GM23338 (cell line): ENCODE data around the gene RGS8. TPM values are rescaled to one million over a fixed set of nuclear protein-coding genes. Genes with fewer than 3 reads are reported as not detected.

Experiments used
- ATAC-seq: fragments of 200-7000 bp; cut with Tn5 transposase; 3 replicates; pipeline ENCODE4 v1.9.1; 2020
- DNase-seq: peaks from one replicate; pipeline ENCODE4 v3.0.0-alpha.2; 2015; ENCODE audit warnings: low spot score
- H2AFZ ChIP-seq: fragments of 200-600 bp; sonication (generic); 2 replicates; pipeline ENCODE4 v1.8.0; 2016; ENCODE audit warnings: antibody characterized with exemption, mild to moderate bottlenecking, moderate library complexity
- H3F3A ChIP-seq: fragments of 200-600 bp; sonication (generic); replicated peaks from 2 replicates; pipeline ENCODE4 v1.8.0; 2017; ENCODE audit warnings: antibody characterized with exemption, mixed run types, low read depth
- H3K27ac ChIP-seq: fragments of 200-600 bp; sonication (generic); 2 replicates; pipeline ENCODE4 v1.6.1; 2016; ENCODE audit warnings: low read depth
- H3K27me3 ChIP-seq: fragments of 200-600 bp; sonication (generic); 2 replicates; pipeline ENCODE4 v1.8.0; 2016; ENCODE audit warnings: mild to moderate bottlenecking, mixed run types, moderate library complexity; ENCODE audit not compliant: insufficient read depth
- H3K36me3 ChIP-seq: fragments of 200-600 bp; sonication (generic); 2 replicates; pipeline ENCODE4 v1.8.0; 2016; ENCODE audit warnings: mild to moderate bottlenecking; ENCODE audit not compliant: insufficient read depth
- H3K4me1 ChIP-seq: fragments of 200-600 bp; sonication (generic); 2 replicates; pipeline ENCODE4 v1.8.0; 2016; ENCODE audit warnings: mild to moderate bottlenecking, moderate library complexity; ENCODE audit not compliant: insufficient read depth
- H3K4me2 ChIP-seq: fragments of 200-600 bp; sonication (generic); 2 replicates; pipeline ENCODE4 v1.7.1; 2017; ENCODE audit warnings: mixed run types
- H3K4me3 ChIP-seq: fragments of 200-600 bp; sonication (generic); 2 replicates; pipeline ENCODE4 v1.6.1; 2016; ENCODE audit warnings: mixed run types
- H3K79me2 ChIP-seq: fragments of 200-600 bp; sonication (generic); replicated peaks from 2 replicates; pipeline ENCODE4 v1.8.0; 2017; ENCODE audit warnings: mild to moderate bottlenecking; ENCODE audit not compliant: insufficient read depth
- H3K9me2 ChIP-seq: fragments of 200-600 bp; sonication (generic); 2 replicates; pipeline ENCODE4 v1.8.0; 2017; ENCODE audit not compliant: insufficient read depth
- H4K20me1 ChIP-seq: fragments of 200-600 bp; sonication (generic); replicated peaks from 2 replicates; pipeline ENCODE4 v1.8.0; 2017; ENCODE audit warnings: mild to moderate bottlenecking; ENCODE audit not compliant: insufficient read depth
- H3K27ac Mint-ChIP-seq: 2 replicates; pipeline ENCODE4 v1.8.0; 2020; ENCODE audit warnings: inconsistent platforms, mild to moderate bottlenecking, moderate library complexity, mixed read lengths
- H3K27me3 Mint-ChIP-seq: 3 replicates; pipeline ENCODE4 v1.8.0; 2022; ENCODE audit warnings: low read depth, mild to moderate bottlenecking, moderate library complexity, mixed read lengths, inconsistent platforms; ENCODE audit not compliant: insufficient read depth, poor library complexity
- H3K36me3 Mint-ChIP-seq: 3 replicates; pipeline ENCODE4 v1.8.0; 2021; ENCODE audit warnings: low read depth, mild to moderate bottlenecking, inconsistent platforms, moderate library complexity, mixed read lengths
- H3K4me1 Mint-ChIP-seq: 3 replicates; pipeline ENCODE4 v1.8.0; 2020; ENCODE audit warnings: mild to moderate bottlenecking, inconsistent platforms, mixed read lengths
- H3K4me3 Mint-ChIP-seq: 3 replicates; pipeline ENCODE4 v1.8.0; 2021; ENCODE audit warnings: moderate library complexity, mild to moderate bottlenecking, inconsistent platforms, mixed read lengths
- H3K9me3 Mint-ChIP-seq: 3 replicates; pipeline ENCODE4 v1.8.0; 2020; ENCODE audit warnings: moderate library complexity, mild to moderate bottlenecking, inconsistent platforms, mixed read lengths
- CREB1 ChIP-seq: fragments of 250-450 bp; sonication (Bioruptor Pico); IDR thresholded peaks from 2 replicates; pipeline ENCODE4 v1.5.0; 2020; ENCODE audit warnings: low read depth, mild to moderate bottlenecking, moderate library complexity
- NANOG ChIP-seq: IDR thresholded peaks from 2 replicates; pipeline ENCODE4 v1.6.1; 2016; ENCODE audit warnings: antibody characterized with exemption, borderline replicate concordance
- POLR2AphosphoS5 ChIP-seq: IDR thresholded peaks from 2 replicates; pipeline ENCODE4 v1.6.1; 2016; ENCODE audit warnings: antibody characterized with exemption, low read depth
- STAT1 ChIP-seq: IDR thresholded peaks from one replicate; pipeline ENCODE4 v1.6.1; 2016; ENCODE audit warnings: antibody characterized with exemption; ENCODE audit not compliant: unreplicated experiment
- ZNF331 ChIP-seq: fragments of 250-450 bp; sonication (Bioruptor Pico); IDR thresholded peaks from 2 replicates; pipeline ENCODE4 v1.5.0; 2020; ENCODE audit warnings: low read depth, mild to moderate bottlenecking, moderate library complexity
- polyA plus RNA-seq: library from polyadenylated mRNA; unstranded; fragments of >200 nt; fragmentation: Nextera tagmentation; extraction: Ambion mirVana; gene quantifications from 2 replicates; pipeline ENCODE4 v1.2.1, GENCODE V29; 2016
- total RNA-seq: library from RNA; depleted of rRNA; stranded (reverse); fragments of >200 nt; shearing (Covaris generic); gene quantifications from 2 replicates; pipeline ENCODE4 v1.2.3, GENCODE V29; 2014
- TF ChIP-seq, protein P1 (sequence below): fragments of 250-450 bp; sonication (Bioruptor Pico); IDR thresholded peaks from 2 replicates; pipeline ENCODE4 v1.5.0; 2020; ENCODE audit warnings: mild to moderate bottlenecking, moderate library complexity
- TF ChIP-seq, protein P2 (sequence below): IDR thresholded peaks from one replicate; pipeline ENCODE4 v1.6.1; 2018; ENCODE audit warnings: antibody characterized with exemption; ENCODE audit not compliant: unreplicated experiment
- TF ChIP-seq, protein P3 (sequence below), 2 experiments: fragments of 200-600 bp in 1 of 2; sonication (generic) in 1 of 2; conservative IDR thresholded peaks; 2 replicates each; pipeline versions ENCODE4 v1.5.1 to v1.6.1; 2016 to 2017; ENCODE audit warnings: antibody characterized with exemption in 2 of 2, low read depth in 2 of 2, mild to moderate bottlenecking in 2 of 2, moderate library complexity in 1 of 2

The RGS8 gene
- total and polyA plus RNA-seq, 2 experiments from 2014 or later, result 0.06 to 2.5 TPM

DNA sequence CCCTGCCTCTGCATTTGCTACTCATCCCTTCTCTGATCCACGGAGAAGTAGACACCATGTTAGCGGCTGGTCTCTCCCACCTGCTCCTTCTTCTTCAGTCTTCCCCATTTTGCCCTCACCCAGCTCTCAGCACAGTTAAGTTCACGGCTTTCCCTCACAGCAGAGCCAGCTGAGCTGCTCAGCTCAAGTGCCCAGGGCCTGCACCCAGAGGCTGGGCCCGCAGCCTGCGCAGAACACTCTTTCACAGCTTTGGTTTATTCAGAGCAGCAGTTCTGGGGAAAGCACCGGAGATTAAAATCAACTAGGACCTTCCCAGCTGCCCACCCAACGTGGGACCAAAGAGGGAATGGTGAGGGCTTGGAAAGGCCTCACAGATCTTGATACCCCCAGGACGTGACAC, 41.9 kb downstream of the RGS8 start (continued):
- TF ChIP-seq, protein P1, sequence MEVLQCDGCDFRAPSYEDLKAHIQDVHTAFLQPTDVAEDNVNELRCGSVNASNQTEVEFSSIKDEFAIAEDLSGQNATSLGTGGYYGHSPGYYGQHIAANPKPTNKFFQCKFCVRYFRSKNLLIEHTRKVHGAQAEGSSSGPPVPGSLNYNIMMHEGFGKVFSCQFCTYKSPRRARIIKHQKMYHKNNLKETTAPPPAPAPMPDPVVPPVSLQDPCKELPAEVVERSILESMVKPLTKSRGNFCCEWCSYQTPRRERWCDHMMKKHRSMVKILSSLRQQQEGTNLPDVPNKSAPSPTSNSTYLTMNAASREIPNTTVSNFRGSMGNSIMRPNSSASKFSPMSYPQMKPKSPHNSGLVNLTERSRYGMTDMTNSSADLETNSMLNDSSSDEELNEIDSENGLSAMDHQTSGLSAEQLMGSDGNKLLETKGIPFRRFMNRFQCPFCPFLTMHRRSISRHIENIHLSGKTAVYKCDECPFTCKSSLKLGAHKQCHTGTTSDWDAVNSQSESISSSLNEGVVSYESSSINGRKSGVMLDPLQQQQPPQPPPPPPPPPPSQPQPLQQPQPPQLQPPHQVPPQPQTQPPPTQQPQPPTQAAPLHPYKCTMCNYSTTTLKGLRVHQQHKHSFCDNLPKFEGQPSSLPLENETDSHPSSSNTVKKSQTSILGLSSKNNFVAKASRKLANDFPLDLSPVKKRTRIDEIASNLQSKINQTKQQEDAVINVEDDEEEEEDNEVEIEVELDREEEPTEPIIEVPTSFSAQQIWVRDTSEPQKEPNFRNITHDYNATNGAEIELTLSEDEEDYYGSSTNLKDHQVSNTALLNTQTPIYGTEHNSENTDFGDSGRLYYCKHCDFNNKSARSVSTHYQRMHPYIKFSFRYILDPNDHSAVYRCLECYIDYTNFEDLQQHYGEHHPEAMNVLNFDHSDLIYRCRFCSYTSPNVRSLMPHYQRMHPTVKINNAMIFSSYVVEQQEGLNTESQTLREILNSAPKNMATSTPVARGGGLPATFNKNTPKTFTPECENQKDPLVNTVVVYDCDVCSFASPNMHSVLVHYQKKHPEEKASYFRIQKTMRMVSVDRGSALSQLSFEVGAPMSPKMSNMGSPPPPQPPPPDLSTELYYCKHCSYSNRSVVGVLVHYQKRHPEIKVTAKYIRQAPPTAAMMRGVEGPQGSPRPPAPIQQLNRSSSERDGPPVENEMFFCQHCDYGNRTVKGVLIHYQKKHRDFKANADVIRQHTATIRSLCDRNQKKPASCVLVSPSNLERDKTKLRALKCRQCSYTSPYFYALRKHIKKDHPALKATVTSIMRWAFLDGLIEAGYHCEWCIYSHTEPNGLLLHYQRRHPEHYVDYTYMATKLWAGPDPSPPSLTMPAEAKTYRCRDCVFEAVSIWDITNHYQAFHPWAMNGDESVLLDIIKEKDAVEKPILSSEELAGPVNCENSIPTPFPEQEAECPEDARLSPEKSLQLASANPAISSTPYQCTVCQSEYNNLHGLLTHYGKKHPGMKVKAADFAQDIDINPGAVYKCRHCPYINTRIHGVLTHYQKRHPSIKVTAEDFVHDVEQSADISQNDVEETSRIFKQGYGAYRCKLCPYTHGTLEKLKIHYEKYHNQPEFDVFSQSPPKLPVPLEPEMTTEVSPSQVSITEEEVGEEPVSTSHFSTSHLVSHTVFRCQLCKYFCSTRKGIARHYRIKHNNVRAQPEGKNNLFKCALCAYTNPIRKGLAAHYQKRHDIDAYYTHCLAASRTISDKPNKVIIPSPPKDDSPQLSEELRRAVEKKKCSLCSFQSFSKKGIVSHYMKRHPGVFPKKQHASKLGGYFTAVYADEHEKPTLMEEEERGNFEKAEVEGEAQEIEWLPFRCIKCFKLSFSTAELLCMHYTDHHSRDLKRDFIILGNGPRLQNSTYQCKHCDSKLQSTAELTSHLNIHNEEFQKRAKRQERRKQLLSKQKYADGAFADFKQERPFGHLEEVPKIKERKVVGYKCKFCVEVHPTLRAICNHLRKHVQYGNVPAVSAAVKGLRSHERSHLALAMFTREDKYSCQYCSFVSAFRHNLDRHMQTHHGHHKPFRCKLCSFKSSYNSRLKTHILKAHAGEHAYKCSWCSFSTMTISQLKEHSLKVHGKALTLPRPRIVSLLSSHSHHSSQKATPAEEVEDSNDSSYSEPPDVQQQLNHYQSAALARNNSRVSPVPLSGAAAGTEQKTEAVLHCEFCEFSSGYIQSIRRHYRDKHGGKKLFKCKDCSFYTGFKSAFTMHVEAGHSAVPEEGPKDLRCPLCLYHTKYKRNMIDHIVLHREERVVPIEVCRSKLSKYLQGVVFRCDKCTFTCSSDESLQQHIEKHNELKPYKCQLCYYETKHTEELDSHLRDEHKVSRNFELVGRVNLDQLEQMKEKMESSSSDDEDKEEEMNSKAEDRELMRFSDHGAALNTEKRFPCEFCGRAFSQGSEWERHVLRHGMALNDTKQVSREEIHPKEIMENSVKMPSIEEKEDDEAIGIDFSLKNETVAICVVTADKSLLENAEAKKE (CRISPR knock-in tag), result no peak

DNA sequence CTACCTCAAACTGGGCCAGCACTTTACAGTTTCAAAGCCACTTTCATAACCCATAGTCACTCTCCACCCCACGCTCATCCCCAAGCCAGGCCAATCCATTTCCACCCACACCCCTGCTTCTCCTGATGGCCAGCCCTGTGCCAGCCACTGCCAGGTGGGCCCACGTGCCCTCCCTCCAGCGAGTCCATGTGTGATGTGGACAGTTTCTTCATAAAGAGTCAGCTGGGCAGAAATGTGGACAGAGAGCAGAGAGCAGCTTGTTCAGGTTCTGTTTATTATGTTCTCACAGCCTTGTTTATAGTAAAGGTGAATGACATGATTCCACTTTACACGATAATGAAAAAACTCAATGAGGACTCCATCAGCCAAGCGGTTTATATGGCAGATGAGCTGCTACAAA, 42.8 kb downstream of the RGS8 start:
- Mint-ChIP-seq H3K27me3 (peaks cover 4% of the 10 kb centered on the region), H3K36me3 (no peaks in the 10 kb centered on the region), H3K9me3 (no peaks in the 10 kb centered on the region; the same call in 2 of the 3 replicates), H3K4me1 (no peaks in the 10 kb centered on the region; the same call in 2 of the 3 replicates), H3K27ac (no peak overlapping the region), H3K4me3 (no peak overlapping the region)
- no peak overlapping the region for H3K4me3 ChIP-seq
- H3K27ac ChIP-seq, result no peak overlapping the region
- H2AFZ ChIP-seq, result no peak overlapping the region
- no peaks in the 10 kb centered on the region for H3K36me3 ChIP-seq
- H3K4me2 ChIP-seq, result no peak overlapping the region
- H4K20me1 ChIP-seq, result no peaks in the 10 kb centered on the region
- no peaks in the 10 kb centered on the region for H3K4me1 ChIP-seq
- H3F3A ChIP-seq, result no peaks in the 10 kb centered on the region
- ATAC-seq (no peak), DNase-seq (no peak)
- no peaks in the 10 kb centered on the region for H3K27me3 ChIP-seq
- no peaks in the 10 kb centered on the region for H3K79me2 ChIP-seq
- H3K9me2 ChIP-seq, result peaks cover 16% of the 10 kb centered on the region
- TF ChIP-seq POLR2AphosphoS5, result no peak
- TF ChIP-seq ZNF331 (CRISPR knock-in tag), result no peak
- TF ChIP-seq, protein P2, sequence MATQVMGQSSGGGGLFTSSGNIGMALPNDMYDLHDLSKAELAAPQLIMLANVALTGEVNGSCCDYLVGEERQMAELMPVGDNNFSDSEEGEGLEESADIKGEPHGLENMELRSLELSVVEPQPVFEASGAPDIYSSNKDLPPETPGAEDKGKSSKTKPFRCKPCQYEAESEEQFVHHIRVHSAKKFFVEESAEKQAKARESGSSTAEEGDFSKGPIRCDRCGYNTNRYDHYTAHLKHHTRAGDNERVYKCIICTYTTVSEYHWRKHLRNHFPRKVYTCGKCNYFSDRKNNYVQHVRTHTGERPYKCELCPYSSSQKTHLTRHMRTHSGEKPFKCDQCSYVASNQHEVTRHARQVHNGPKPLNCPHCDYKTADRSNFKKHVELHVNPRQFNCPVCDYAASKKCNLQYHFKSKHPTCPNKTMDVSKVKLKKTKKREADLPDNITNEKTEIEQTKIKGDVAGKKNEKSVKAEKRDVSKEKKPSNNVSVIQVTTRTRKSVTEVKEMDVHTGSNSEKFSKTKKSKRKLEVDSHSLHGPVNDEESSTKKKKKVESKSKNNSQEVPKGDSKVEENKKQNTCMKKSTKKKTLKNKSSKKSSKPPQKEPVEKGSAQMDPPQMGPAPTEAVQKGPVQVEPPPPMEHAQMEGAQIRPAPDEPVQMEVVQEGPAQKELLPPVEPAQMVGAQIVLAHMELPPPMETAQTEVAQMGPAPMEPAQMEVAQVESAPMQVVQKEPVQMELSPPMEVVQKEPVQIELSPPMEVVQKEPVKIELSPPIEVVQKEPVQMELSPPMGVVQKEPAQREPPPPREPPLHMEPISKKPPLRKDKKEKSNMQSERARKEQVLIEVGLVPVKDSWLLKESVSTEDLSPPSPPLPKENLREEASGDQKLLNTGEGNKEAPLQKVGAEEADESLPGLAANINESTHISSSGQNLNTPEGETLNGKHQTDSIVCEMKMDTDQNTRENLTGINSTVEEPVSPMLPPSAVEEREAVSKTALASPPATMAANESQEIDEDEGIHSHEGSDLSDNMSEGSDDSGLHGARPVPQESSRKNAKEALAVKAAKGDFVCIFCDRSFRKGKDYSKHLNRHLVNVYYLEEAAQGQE, result no peak
- TF ChIP-seq, protein P3, sequence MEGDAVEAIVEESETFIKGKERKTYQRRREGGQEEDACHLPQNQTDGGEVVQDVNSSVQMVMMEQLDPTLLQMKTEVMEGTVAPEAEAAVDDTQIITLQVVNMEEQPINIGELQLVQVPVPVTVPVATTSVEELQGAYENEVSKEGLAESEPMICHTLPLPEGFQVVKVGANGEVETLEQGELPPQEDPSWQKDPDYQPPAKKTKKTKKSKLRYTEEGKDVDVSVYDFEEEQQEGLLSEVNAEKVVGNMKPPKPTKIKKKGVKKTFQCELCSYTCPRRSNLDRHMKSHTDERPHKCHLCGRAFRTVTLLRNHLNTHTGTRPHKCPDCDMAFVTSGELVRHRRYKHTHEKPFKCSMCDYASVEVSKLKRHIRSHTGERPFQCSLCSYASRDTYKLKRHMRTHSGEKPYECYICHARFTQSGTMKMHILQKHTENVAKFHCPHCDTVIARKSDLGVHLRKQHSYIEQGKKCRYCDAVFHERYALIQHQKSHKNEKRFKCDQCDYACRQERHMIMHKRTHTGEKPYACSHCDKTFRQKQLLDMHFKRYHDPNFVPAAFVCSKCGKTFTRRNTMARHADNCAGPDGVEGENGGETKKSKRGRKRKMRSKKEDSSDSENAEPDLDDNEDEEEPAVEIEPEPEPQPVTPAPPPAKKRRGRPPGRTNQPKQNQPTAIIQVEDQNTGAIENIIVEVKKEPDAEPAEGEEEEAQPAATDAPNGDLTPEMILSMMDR (conservative IDR thresholded peaks at IDR 0.05; ENCODE audit: low read depth in 2 of 2), result no peak
- no peak for TF ChIP-seq NANOG
- no peak for TF ChIP-seq STAT1
- TF ChIP-seq CREB1 (CRISPR knock-in tag), result no peak
